Activated CD8-positive, alpha-beta memory T cell treated with anti-CD3 and anti-CD28 coated beads for 48 hours (primary cell): ENCODE measurements around the gene ACOD1.

Source experiments
- DNase-seq, 3 experiments: peaks; one replicate each; pipeline ENCODE4 v3.0.0-alpha.2; 2020; ENCODE audit warnings: low read depth in 2 of 3, low spot score in 2 of 3

ACOD1 gene

GRCh38 chr13:76983676-76984075, 35.4 kb downstream of the ACOD1 start:
- no peak for DNase-seq

- DNase-seq: peak in 2 of 3 experiments; percentile 51 to 65
These were observed 43.1 kb downstream of the ACOD1 start for GRCh38 chr13:76991432-76991795.

GRCh38 chr13:76991796-76992547, 43.7 kb downstream of the ACOD1 start, which contains the start of gene CLN5:
Gene CLN5 (plus strand): TSS chr13:76992081. CDS start chr13:76992099, 18 bp downstream.
- peak; percentile 66 to 87 (median 75) for DNase-seq

GRCh38 chr13:76992548-76993001, 44.3 kb downstream of the ACOD1 start:
- DNase-seq: no peak

- DNase-seq: no peak
These were observed 44.7 kb downstream of the ACOD1 start for GRCh38 chr13:76993021-76993420.

- DNase-seq: no peak
These were observed 45.2 kb downstream of the ACOD1 start for GRCh38 chr13:76993473-76993872.

GRCh38 chr13:76994281-76994680, 46.0 kb downstream of the ACOD1 start:
- DNase-seq: no peak

- no peak for DNase-seq
These were observed 52.2 kb downstream of the ACOD1 start for GRCh38 chr13:77000475-77000874.

GRCh38 chr13:77001540-77001939, 53.2 kb downstream of the ACOD1 start:
- no peak for DNase-seq

- DNase-seq: no peak
These were observed 53.8 kb downstream of the ACOD1 start for GRCh38 chr13:77001963-77002587.

- no peak for DNase-seq
These were observed 54.4 kb downstream of the ACOD1 start for GRCh38 chr13:77002590-77003190.
